ENCODE data around the gene FGD2. TPM values are rescaled to one million over a fixed set of nuclear protein-coding genes. Genes with fewer than 3 reads are reported as not detected.
A peak's percentile ranks its signal among the peaks of the same experiment; 100 is the strongest.

Gene FGD2
- total and polyA plus RNA-seq, 7 donors, result 3.7 to 40.8 (median 20.1) TPM

DNA sequence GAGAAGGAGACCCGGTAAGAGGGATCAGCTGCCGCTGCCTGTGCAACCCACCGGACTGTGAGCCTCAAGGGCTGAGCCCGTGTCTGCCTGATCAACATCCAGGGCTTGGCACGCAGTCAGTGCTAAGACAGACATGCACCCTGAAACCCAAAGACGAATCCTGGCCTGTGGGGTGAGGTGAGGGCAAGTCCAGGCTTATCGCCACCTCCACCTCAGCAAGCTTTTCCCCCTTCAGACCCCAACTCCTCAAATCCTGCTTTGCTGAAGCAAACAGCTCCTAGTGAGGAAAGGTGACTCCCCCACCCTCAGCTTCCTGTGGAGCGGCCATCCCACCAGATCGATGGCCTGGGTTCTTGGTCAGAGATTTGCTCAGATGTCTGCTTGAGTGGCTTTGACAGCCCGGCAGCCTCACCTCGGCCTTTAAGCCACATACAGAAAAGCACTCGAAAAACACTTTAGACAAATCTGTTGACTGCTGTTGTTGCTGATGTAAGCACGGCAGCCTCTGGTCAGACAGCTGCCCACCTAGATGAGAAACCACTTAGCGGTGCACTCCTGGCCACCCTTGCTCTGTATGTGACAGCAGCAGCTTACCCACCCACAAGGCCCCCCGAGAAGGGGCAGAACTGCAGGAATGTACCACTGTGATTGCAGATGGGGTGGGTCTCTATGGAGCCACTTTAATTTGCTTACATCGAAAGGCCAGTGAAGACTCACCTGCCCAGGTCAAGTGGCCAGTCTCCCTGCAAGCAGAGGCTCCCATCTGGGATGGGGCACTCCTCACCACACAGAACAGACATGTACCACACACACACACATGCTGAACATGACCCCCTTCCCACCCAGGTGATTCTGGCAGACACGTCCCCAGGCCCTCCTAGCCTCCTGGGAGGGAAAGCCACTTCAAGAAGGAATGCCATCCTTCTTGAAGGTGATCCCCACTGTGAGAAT is 34.3 kb upstream of the FGD2 start:
- no peak for DNase-seq
- intact Hi-C loops (cut with DNase I), result no loop called here
- 90 to 92% methylated on average over 17 of the region's 17 CpGs for WGBS, 2 donors
- H3K27me3 ChIP-seq, result no peaks in the 10 kb centered on the region
- TF ChIP-seq POLR2A (IDR thresholded peaks at IDR 0.05) (no peak), CTCF (IDR thresholded peaks at IDR 0.05) (no peak)
- peaks cover 77 to 99% (median 88%) of the 10 kb centered on the region in 4 donors for H3K36me3 ChIP-seq
- no peak overlapping the region for H3K4me3 ChIP-seq
- peaks cover 0 to 13% (median 5%) of the 10 kb centered on the region in 4 donors for H3K4me1 ChIP-seq
- H3K9me3 ChIP-seq, result no peaks in the 10 kb centered on the region
- H3K27ac ChIP-seq, result no peak overlapping the region

DNA sequence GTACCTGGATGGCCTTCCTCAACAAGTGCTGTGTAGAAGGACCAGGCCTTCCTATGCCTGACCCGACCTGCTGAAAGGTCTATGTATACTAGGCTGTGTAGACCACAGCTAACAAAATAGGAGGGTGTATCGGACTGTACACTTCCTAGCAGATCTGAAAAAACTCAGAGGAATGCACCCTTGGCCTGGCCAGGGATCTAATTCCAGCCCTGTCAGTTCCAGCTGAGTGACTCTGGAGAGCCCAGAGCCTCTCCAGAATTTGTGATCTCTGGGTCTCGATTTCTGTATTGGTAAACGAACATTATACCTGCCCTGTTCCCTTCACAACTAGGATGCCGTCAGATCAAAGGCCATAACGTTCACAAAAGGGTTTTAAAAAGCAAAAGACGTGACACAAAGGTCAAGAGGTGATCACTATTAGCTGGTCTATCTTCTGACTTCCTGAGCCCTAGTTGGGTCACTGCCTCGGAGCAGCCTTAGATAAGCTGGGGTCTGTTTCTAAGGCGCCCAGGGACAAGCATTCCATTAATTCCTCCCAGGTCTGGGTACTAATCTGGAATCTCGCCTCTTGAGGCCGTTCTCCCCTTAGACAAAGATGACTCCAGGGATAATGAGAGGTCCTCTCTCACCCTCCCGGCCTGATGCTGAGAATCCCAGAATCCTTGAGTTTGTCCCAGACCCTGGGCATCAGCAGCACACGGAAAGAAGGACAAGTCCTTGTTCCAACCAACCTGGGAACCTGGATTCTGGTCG is 33.4 kb upstream of the FGD2 start:
- WGBS, 2 donors, result 83% methylated on average over 14 of the region's 14 CpGs
- H3K4me3 ChIP-seq, result no peak overlapping the region
- H3K36me3 ChIP-seq, result peaks cover 86 to 100% (median 95%) of the 10 kb centered on the region in 4 donors
- intact Hi-C loops (cut with DNase I), result no loop called here
- H3K4me1 ChIP-seq, result peaks cover 0 to 13% (median 5%) of the 10 kb centered on the region in 4 donors
- H3K27me3 ChIP-seq, result no peaks in the 10 kb centered on the region
- H3K27ac ChIP-seq, result peak overlapping the region in 1 of 4 donors; percentile 47
- no peak for DNase-seq
- no peaks in the 10 kb centered on the region for H3K9me3 ChIP-seq
- no peak for TF ChIP-seq POLR2AphosphoS5 (IDR thresholded peaks at IDR 0.05)
- TF ChIP-seq EP300 (IDR thresholded peaks at IDR 0.05), result no peak
- no peak for TF ChIP-seq POLR2A (IDR thresholded peaks at IDR 0.05)
- no peak for TF ChIP-seq CTCF (IDR thresholded peaks at IDR 0.05)

DNA sequence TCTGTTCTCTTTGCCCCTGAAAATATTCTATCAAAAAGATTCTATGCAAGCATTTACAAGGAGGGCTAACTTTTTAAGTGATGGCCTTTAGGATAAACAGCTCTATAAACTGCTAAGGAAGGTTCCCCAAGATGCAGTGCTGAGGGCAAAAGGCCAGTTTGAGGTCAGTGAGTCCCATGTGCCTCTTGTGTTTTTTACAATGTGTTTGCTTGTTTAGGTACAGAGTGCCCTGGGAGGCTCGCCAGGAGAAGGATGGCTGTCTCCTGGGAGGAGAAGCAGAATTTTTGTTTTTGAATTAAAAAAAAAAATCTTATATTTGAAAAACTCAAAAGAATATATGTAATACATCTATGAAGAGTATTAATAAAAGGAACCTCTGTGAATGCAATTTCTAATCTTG is 32.3 kb upstream of the FGD2 start:
- Histone ChIP-seq H3K27me3 (no peaks in the 10 kb centered on the region), H3K9me3 (no peaks in the 10 kb centered on the region), H3K27ac (peak overlapping the region in 2 of 4 donors; percentile 7 to 47), H3K36me3 (peaks cover 92 to 100% (median 98%) of the 10 kb centered on the region in 4 donors), H3K4me1 (peaks cover 0 to 13% (median 6%) of the 10 kb centered on the region in 4 donors), H3K4me3 (no peak overlapping the region)
- DNase-seq, result no peak
- no peak for TF ChIP-seq EP300 (IDR thresholded peaks at IDR 0.05)
- TF ChIP-seq CTCF (IDR thresholded peaks at IDR 0.05), result no peak
- TF ChIP-seq POLR2AphosphoS5 (IDR thresholded peaks at IDR 0.05), result no peak
- no peak for TF ChIP-seq POLR2A (IDR thresholded peaks at IDR 0.05)
- 72 to 87% methylated on average over 1 of the region's 1 CpG for WGBS, 2 donors
- intact Hi-C loops (cut with DNase I), result no loop called here

DNA sequence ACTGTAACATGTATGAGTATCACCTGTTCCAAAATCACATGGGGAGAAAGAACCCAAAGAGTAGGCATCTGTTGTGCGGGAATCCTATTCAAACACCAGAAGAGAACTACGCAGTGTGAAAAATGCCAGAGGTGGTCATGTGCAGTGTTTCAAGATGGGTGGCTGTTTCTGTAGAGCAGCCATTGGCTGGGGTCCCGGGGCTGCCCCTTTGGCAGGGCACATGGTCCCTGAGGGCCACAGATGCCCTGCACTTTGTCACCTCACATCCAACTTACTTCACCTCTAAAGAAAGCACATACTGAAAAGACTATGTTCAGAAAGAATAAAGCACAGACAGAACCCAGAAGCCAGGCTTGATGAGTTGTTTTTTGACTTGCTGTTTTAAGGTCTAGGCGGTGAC is 31.8 kb upstream of the FGD2 start:
- DNase-seq, result no peak
- Histone ChIP-seq H3K4me3 (no peak overlapping the region), H3K27ac (peak overlapping the region in 2 of 4 donors; percentile 7 to 47), H3K36me3 (peaks cover 88 to 100% (median 96%) of the 10 kb centered on the region in 4 donors), H3K4me1 (peaks cover 0 to 14% (median 7%) of the 10 kb centered on the region in 4 donors), H3K27me3 (no peaks in the 10 kb centered on the region), H3K9me3 (no peaks in the 10 kb centered on the region)
- intact Hi-C loops (cut with DNase I), result no loop called here
- WGBS, 2 donors, result 83 to 96% methylated on average over 4 of the region's 4 CpGs
- TF ChIP-seq POLR2A (IDR thresholded peaks at IDR 0.05), result no peak
- TF ChIP-seq EP300 (IDR thresholded peaks at IDR 0.05), result no peak
- TF ChIP-seq POLR2AphosphoS5 (IDR thresholded peaks at IDR 0.05), result peak in 1 of 4 donors; percentile 6
- TF ChIP-seq CTCF (IDR thresholded peaks at IDR 0.05), result no peak
